Mesenteric fat pad (tissue), 1 donor: ENCODE data around the gene STX18. TPM values are rescaled to one million over a fixed set of nuclear protein-coding genes. Genes with fewer than 3 reads are reported as not detected.
A peak's percentile ranks its signal among the peaks of the same experiment; 100 is the strongest.

Experiments
- DNase-seq: peaks from one replicate; pipeline ENCODE4 v3.0.0-alpha.2; 2020; ENCODE audit warnings: low spot score
- total RNA-seq: library from RNA; stranded (reverse); fragmentation: NEBNext Ultra II Directional; extraction: Animal tissue kit (Norgen Biotek cat#: 25700); gene quantifications from one replicate; pipeline ENCODE4 v1.2.1, GENCODE V29; 2021
- donor health status: DM: yes; HTN: yes; CAD: no.

STX18 gene
- total RNA-seq, 1 donor from 2014 or later, result 24.1 TPM

- no peak for DNase-seq
Observed at GRCh38 chr4:4443821-4444220, 98.0 kb downstream of the STX18 start.

DNA sequence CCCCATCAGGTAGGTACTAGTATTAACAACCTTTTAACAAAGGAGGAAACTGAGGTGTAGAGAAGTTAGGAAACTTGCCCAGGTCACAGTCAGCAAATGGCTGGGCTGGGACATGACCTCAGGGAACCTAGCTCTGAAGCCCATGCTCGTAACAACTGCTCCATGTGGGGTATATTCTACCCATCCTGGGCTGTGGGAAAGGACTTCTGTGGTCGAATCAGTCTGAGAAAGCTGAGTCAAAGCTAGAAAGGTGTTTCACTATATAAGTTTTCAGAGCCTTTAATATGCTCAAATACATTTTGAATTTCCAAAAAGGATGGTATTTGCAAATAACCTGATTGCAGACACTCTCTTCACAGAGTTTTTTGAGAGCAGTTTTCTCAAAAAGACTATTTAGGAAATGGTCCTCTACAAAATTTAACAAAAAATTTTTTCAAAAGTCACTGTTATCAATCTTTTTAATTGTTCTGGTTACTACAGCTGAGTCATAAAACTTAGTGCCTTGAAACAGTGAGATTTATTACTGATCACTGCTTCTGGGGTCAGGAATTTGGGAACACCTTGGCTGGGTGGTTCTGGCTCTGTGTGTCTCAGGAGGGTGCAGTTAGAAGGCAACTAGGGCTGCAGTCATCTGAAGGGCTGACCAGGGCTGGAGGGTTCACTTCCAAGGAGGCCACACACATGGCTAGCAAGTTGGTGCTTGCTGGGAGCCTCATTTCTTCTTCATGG, 101.4 kb downstream of the STX18 start:
- DNase-seq, result no peak

DNA sequence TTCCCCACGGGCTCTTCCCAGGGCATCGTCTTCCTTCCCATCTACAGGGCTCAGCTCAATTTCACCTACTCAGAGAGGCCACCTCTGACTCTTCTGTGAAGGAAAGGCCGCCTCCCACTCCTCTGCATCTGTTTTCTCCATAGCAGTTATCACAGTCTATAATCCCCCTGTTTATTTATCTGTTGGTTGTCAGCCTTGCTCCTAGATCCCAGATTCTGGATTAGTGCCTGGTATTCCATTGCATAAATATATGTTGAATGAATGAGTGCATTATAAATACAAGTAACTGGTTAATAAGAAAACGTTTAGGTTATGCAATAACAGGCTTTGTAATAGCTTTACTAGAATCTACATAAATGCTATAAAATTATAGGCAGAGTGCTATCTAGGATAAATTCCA, 102.1 kb downstream of the STX18 start:
- DNase-seq, result no peak

DNA sequence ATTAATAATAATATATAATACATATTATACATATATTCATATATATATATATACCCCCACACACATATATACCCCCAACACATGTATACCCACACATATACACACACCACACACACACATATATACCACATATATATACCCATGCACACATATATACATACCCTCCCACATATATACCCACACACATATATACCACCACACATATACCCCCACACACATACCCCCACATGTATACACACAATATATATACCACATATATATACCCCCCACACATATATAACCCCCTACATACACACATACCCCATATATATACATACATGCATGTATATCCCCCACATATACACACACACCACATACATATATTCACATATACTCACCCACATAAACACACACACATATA, 103.0 kb downstream of the STX18 start:
- DNase-seq, result no peak

GRCh38 chr4:4437798-4438470, 103.9 kb downstream of the STX18 start:
- DNase-seq, result no peak

GRCh38 chr4:4436244-4436823, 105.5 kb downstream of the STX18 start:
- no peak for DNase-seq

DNA sequence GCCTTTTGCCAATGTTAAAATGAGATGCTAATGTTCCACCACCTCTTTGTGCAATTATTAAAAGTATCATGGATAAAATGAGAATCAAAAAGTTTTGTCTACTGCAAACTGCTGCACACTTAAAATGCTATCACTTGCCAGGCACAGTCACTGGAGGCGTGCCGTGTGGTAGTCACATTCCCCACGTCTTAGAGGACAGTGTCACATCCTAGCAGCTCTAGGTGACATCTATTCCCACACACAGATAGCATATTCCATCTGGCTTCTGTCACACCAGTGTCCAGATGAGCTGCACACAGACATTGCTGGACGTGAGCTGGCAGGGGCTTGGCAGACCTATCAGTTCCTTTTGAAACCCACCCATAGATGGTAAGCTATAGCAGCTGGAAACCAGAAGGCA, 107.9 kb downstream of the STX18 start:
- no peak for DNase-seq

DNA sequence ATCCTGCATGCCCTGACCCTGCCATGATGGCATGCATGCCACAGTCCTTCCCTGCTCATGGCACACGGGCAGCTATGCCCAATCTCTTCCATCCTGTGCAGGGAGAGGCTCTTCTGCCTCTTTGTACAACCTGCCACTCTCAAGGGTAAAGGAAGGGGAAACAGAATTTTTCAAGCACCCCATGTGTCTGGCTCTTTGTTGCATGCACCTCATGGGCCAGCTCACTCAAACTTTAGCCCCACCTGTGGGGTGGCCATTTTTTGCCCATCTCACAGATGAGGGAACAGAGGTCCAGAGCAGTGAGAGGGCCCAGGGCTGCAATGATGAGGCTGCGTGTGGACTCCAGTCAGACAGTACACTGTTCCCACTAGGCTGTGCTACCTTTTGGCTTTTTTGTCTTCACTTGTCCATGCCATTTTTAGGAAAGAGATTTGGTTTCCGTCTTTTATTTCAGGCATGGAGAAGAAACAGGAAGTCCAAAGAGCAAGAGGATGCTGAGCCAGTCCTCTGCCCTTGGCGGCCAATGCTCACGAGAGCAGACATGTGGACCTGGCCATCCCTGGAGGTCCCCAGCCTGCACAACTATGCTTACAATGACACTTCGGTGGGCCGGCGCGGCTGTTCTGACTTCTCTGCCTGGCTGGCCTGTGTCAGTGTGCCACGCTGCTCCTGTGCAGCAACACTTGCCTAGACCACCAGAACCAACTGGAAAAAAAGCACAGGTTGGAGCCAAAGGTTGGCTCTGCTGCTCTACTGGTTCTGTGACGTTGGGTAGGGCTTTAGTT, 109.3 kb downstream of the STX18 start:
- no peak for DNase-seq

DNA sequence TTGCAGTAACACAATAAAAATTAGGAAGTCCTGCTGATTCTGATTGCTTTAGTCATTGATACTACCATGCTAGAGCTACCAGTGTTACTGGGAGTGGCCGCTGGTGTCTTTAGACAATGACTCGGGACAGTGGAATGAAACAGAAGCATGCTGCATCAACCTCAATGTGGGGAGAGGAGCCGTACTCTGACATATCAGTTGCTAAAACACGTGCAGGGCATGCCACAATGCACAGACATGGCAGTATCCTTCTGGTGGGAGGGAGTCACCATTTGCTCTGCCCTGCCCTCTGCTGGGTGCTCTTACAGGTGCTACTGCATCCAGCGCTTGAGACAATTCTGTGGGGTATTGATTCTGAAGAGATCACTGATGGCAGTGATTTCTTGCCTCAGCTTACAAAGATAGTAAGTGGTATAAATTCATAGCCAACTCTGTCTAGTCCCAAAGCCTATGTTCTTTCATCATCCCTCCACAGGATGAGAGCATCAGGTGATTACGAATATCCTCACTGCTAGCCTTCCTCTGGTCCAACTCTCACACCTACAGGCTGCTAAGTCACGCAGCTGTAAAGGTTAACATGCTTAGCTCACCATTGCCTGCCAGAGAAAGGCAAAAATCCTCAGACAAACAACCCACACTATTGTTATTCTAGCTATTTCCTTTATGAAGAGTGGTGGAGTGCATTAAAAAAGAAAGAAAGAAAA, 111.2 kb downstream of the STX18 start:
- no peak for DNase-seq

- no peak for DNase-seq
Observed at GRCh38 chr4:4428966-4429875, 112.6 kb downstream of the STX18 start.

- DNase-seq, result no peak
Observed at GRCh38 chr4:4427886-4428285, 114.0 kb downstream of the STX18 start.

GRCh38 chr4:4427121-4427870, 114.6 kb downstream of the STX18 start:
- DNase-seq, result peak; percentile 85

DNA sequence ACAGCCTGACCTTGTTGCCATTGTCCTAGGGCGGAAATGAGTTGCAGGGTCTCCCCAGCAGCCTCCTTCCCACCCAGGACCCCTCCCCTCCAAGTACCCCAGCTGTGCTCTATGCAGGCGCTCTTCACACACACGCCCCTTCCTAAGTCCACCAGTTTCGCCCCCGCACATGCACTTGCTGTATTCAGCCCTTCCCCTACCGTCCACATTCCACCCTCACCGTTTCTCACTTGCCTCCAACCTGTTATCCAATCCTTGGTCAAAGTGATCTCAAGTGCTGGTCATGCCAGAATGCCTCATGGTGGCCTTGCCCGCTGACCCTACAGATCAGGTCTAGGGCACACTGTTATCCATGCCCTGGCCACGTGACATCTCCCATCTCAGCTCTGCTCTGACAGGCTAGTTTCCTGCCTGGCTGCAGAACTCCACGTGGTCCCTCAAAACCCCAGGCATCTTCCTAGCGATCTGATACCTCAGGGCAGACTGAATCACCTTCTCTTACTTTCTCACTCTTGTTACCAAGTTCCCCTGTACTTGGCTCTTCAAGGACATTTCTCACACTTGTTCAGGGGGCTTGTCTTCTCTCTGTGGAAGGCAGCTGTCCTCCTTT, 115.2 kb downstream of the STX18 start:
- DNase-seq, result no peak

- peak; percentile 71 for DNase-seq
Observed at GRCh38 chr4:4425696-4426095, 116.2 kb downstream of the STX18 start.

- peak; percentile 9 for DNase-seq
Observed at GRCh38 chr4:4425119-4425690, 116.6 kb downstream of the STX18 start.

DNA sequence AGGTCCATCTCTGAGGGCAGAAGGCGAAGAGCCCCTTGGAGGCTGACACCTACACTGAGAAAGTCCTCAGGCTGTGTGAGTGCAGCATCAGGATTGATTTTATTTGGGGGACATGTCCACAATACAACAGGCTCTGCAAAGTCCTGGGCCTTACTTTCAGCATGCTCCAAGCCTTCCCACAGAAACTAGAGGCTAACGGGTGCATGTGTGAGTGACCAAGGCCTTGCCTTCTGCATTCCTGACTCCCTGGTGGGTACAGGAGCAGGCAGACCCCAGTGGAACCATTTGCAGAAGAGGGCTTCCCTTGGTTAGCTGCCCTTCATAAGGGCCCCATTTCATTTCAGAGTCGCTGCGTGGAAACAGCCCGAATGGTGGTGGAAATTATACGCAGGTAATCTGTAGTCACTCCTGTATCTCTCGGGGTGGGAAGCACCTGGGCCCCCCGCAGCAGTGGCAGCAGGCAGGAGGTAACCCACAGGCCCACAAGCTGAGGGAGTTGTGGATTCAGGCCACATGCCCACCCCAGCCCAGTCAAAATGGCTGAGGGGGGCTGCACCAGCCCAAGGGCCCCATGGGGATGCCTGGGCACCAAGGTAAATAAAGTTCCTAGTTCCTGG, 117.2 kb downstream of the STX18 start:
- peak; percentile 43 for DNase-seq

- peak; percentile 41 for DNase-seq
Observed at GRCh38 chr4:4423706-4424498, 117.9 kb downstream of the STX18 start.
